HuH-7.5 (cell line): Measurements from ENCODE around the gene EMID1.
"Not testable (repeated sequence)": the region's sequence is repeated elsewhere in the genome, so short reads cannot be mapped to it uniquely, and the experiment has no call there.

Experiments
- DNase-seq: peaks from one replicate; pipeline ENCODE4 v3.0.0; 2011; ENCODE audit warnings: low spot score

Gene EMID1

GRCh38 chr22:29211466-29211865 lies 5.8 kb downstream of the EMID1 start:
- peak; percentile 5 for DNase-seq

DNA sequence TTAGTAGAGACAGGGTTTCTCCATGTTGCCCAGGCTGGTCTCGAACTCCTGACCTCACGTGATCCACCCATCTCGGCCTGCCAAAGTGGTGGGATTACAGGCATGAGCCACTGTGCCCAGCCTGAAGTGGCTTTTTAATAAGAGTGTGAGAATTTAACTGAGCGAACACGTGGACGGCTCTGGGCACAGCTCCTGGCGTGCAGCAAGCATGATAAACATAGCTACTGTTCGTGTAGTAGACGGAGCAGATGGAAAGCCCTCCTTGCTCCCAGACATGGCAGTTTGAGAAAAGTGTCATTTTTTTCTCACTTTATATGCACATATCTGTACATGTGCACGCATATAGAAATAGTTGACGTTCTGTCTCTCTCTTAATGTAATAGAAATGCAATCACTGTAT lies 7.0 kb downstream of the EMID1 start:
- peak; percentile 9 for DNase-seq

GRCh38 chr22:29213493-29213892 lies 7.8 kb downstream of the EMID1 start:
- DNase-seq: peak; percentile 8

GRCh38 chr22:29214232-29214631 lies 8.5 kb downstream of the EMID1 start:
- DNase-seq: peak; percentile 11

DNA sequence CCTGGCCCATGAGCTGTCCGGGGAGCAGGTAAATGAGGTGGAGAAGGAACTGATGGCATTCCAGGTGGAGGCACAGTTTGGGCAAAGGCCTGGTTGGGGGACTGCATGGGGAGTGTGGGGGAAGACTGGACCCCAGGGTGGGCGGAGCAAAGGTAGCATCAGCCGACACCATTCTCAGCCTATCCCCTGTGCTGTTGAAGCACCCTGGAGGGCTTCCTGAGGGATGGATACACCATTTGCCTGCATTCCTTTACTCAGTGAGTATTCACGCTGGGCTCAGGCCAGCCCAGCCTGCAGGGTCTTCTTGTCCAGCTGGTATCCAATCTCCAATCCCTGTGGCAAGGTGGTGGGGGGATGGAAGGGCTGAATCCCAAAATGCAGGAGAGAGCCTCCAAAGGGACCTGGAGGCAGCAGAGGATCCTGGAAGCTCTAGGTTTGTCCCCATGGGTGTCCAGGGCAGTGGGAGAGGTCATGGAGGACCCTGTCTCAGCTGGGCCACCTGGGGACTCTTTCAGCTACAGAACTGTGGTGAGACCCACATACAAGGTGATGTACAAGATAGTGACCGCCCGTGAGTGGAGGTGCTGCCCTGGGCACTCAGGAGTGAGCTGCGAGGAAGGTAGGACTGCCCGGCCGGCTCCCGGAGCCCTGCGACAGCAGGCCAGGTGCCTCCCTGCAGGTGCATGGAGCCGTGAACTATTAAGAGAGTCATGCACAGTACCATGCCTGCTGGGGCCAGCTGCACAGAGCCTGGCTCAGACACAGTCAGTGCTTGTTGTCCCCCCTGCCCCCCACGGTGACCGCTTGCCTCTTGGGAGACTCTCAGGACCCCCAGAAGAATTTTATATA lies 9.5 kb downstream of the EMID1 start:
- peak; percentile 6 for DNase-seq

- DNase-seq: peak; percentile 10
Measured at GRCh38 chr22:29216011-29216872, 10.5 kb downstream of the EMID1 start.

DNA sequence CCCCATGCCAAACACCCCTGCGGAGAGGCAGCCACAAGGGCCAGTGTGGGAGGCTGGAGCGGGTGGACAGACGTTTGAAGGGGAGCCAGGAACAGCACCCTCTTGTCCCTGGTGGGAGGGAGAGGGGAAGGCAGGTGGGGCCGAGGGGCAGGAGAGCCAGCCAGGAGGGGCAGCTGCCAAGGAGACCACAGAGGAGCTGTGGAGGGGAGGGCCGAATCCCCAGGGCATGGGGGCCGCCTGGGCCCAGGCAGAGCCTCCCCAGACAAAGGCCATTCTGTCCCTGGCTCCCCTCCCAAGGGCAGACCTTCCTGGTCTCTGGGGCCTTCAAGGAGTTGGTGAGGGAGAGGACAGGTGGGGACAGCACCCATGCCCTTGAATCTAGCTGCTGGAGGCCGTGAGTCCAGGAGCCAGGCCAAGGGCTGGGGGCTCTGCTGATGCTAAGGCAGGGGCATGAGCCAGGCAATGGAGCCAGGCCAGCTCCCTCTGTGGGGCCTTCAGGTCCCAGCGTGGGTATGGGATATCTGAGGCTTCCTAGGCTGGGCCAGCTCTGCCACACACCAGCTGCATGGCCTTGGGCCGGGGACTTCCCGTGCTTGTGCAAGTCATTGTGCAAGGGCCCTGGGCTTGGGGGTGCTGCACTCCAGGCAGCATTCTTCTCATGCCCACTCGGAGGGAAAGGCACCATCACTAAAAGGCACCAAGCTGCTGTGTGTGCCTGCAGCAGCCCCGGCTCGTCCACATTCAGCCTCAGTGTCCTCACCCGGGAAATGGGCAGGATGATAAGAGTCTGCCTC lies 11.4 kb downstream of the EMID1 start:
- DNase-seq: peak; percentile 77

DNA sequence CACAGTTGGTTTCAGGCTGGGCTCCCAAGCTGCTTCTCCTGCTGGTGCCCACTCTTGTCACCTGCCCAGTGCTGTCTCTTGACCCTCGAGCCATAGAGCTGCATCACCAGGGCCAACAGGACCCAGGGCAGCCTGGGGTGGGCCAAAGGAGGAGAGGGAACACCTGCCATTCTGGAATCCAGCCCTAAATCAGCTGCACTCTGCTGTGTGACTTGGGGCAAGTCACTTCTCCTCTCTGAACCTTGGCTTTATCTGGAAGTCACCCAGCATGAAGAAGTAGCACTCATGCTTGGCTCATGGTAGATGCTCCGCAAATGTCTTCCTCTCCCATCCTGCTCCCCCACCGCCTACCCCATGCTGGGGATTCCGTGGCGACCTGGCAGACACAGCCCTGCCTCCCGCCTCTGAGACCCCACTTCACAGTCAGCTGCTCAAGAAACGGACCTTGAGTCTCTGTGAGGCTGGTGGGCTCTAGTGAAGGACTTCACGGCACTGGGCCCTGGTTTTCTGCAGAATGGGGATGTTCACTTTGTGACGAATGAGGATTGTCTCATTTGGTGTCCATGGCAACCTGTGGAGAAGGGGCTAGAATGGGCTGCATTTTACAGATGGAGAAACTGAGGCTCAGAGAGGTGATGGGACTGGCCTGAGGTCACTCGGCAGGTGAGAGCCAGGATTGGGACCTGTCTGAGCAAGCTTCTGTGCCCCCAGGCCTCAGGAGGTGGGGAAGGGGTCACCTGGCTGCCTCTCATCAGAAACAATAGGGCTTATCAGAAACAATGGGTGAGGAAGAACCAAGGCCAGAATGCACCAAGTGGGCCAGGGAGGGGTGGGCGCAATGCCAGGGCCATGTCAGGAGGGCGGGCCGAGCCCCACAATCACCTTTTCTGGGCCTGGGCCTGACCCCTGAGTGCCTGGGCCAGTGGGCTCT lies 12.4 kb downstream of the EMID1 start:
- no peak for DNase-seq

DNA sequence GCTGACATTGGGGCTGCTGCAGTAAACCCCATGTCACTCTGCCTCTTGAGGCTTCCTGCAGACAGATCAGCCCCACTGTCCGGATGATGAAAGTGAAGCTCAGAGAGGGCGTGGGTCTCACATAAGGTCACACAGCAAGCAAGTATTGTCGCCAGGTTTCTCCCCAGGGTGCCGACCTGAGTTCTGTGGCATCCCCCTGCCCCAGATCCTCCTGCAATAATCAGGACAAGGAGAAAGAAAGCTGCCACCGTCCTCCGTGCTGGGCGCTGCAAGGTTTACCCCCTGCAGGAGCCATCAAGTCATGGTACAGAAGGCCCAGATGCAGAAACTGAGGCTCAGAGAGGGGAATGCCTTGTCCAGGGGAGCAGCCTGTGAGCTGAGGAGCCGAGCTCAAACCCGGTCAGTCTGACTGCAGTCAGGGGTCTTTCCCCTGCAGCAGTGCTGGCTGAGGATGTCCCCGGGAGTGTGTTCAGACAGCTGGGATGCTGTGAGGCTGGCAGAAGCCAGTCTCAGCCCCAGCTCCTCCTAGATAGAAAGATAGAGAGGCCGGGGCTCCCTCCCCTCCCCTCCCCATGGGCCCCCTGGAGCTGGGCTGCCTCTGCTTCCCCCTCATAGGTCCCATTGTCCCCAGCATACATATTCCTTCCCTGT lies 13.2 kb downstream of the EMID1 start:
- DNase-seq: no peak

- DNase-seq: not testable (repeated sequence)
Measured at GRCh38 chr22:29219409-29219782, 13.7 kb downstream of the EMID1 start.

- DNase-seq: peak; percentile 94
Measured at GRCh38 chr22:29219881-29220670, 14.4 kb downstream of the EMID1 start.

DNA sequence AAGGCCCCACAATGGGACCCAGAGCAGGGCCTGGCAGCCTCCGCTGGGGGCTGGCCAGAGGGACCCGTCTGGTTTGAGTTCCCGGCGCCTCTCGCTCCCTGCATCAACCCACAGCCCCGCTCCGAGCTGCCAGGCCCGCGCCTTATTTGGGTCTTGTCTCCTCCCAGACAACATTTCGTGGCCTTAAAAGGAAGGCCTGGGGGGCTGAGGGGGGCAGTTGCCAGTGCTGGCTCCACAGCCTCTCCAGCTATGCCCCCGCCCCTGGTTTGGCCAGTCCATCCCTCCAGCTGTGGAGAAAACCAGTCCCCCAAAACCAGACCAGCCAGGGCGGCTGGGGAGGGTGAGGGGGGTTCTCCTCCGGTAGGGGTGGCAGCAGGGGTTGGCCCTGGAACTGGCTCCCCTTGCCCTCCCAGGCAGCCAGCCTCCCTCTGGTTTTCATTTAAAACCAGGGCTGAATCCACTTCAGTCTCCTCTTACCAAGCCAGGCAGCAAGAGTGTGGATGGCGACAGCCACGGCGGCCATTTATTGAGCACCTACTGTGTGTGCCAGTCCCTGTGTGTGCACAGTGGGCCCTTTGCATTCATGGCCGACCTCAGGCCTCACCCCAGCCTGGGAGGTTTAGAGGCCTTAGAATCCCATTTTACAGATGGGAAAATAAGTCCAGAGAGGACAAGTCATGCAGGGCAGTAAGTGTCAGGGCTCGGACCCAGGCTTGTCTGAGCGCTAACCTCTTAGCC lies 18.6 kb downstream of the EMID1 start:
- no peak for DNase-seq

GRCh38 chr22:29224859-29225410 lies 19.2 kb downstream of the EMID1 start:
- DNase-seq: no peak

- no peak for DNase-seq
Measured at GRCh38 chr22:29225422-29226090, 19.9 kb downstream of the EMID1 start.

DNA sequence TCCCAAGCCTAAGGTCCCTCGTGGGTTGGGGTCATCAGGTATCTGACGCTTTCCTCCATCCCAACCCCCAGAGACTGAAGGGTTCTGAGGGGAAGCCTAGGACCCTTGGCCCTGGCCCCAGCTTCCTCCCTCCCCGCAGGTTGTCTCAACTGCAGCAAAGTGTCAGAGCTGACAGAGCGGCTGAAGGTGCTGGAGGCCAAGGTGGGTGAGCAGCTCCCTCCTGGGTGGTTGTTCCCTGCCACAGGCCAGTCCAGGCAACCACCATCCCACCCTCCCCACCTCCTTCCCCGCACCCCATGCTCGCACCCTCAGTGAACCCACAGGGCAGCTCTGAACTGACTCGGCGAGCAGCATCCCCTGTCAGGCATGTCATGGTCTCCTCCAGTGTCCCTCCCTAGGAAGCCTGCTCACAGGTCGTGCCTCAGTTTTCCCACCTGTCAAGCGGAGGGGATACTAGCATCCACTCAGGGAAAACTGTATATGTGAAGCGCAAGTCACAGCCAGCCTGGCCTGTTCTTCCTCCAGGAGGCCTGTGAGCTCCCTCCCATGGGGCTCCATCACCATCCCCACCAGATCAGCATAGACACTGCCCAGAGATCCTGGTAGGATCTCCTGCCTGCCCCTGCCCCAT lies 20.8 kb downstream of the EMID1 start:
- DNase-seq: no peak

- DNase-seq: no peak
Measured at GRCh38 chr22:29230972-29231875, 25.5 kb downstream of the EMID1 start.
